H9 (cell line): Measurements from ENCODE around the gene CTRL. TPM values are rescaled to one million over a fixed set of nuclear protein-coding genes. Genes with fewer than 3 reads are reported as not detected.

Experiments used
- DNase-seq: peaks from one replicate; pipeline ENCODE4 v3.0.0-alpha.2; 2017
- H2AFZ ChIP-seq: one replicate; pipeline ENCODE4 v1.6.1; 2013; ENCODE audit warnings: mild to moderate bottlenecking, low read length, control low read depth, moderate library complexity
- H2AK5ac ChIP-seq: 2 replicates; pipeline ENCODE4 v1.6.1; 2013; ENCODE audit warnings: low read length, control low read depth, mixed read lengths; ENCODE audit not compliant: insufficient read length
- H2BK120ac ChIP-seq: one replicate; pipeline ENCODE4 v1.6.1; 2013; ENCODE audit warnings: low read depth, mild to moderate bottlenecking, low read length, control low read depth, inconsistent platforms; ENCODE audit not compliant: poor library complexity, severe bottlenecking
- H2BK12ac ChIP-seq: 2 replicates; pipeline ENCODE4 v1.6.1; 2013; ENCODE audit warnings: low read length, control low read depth, mixed read lengths, low read depth; ENCODE audit not compliant: insufficient read length
- H2BK15ac ChIP-seq: 2 replicates; pipeline ENCODE4 v1.6.1; 2013; ENCODE audit warnings: low read depth, low read length, control low read depth
- H2BK20ac ChIP-seq: one replicate; pipeline ENCODE4 v1.6.1; 2013; ENCODE audit warnings: low read depth, mild to moderate bottlenecking, low read length, control low read depth, inconsistent platforms; ENCODE audit not compliant: poor library complexity, severe bottlenecking
- H2BK5ac ChIP-seq: 2 replicates; pipeline ENCODE4 v1.6.1; 2013; ENCODE audit warnings: low read length, control low read depth, mixed read lengths; ENCODE audit not compliant: insufficient read length
- H3K14ac ChIP-seq: 2 replicates; pipeline ENCODE4 v1.6.1; 2013; ENCODE audit warnings: low read length, control low read depth; ENCODE audit not compliant: insufficient read depth
- H3K18ac ChIP-seq: 2 replicates; pipeline ENCODE4 v1.6.1; 2013; ENCODE audit warnings: low read depth, mild to moderate bottlenecking, mixed read lengths, low read length, control low read depth; ENCODE audit not compliant: insufficient read length
- H3K23ac ChIP-seq: 2 replicates; pipeline ENCODE4 v1.6.1; 2013; ENCODE audit warnings: low read length, control low read depth, mixed read lengths, low read depth; ENCODE audit not compliant: insufficient read length
- H3K23me2 ChIP-seq: 2 replicates; pipeline ENCODE4 v1.6.1; 2013; ENCODE audit warnings: low read depth, mild to moderate bottlenecking, mixed read lengths, low read length, control low read depth; ENCODE audit not compliant: insufficient read length, poor library complexity, severe bottlenecking
- H3K27ac ChIP-seq: 2 replicates; pipeline ENCODE4 v1.5.1; 2013; ENCODE audit warnings: low read length, control low read depth, mixed read lengths, low read depth; ENCODE audit not compliant: insufficient read length
- H3K27me3 ChIP-seq: 2 replicates; pipeline ENCODE4 v1.6.1; 2013; ENCODE audit warnings: low read length, control low read depth, inconsistent platforms; ENCODE audit not compliant: insufficient read depth
- H3K4ac ChIP-seq: 2 replicates; pipeline ENCODE4 v1.6.1; 2013; ENCODE audit warnings: low read depth, mild to moderate bottlenecking, control low read depth, inconsistent platforms, low read length, moderate library complexity
- H3K4me1 ChIP-seq: 2 replicates; pipeline ENCODE4 v1.6.1; 2013; ENCODE audit warnings: low read length, control low read depth, inconsistent platforms; ENCODE audit not compliant: insufficient read depth
- H3K4me2 ChIP-seq: 2 replicates; pipeline ENCODE4 v1.6.1; 2013; ENCODE audit warnings: low read length, control low read depth, mixed read lengths; ENCODE audit not compliant: insufficient read length, insufficient read depth
- H3K56ac ChIP-seq: 2 replicates; pipeline ENCODE4 v1.6.1; 2013; ENCODE audit warnings: low read depth, mild to moderate bottlenecking, mixed read lengths, low read length, control low read depth; ENCODE audit not compliant: insufficient read length
- H3K79me1 ChIP-seq: 2 replicates; pipeline ENCODE4 v1.6.1; 2013; ENCODE audit warnings: low read depth, mild to moderate bottlenecking, moderate library complexity, low read length, control low read depth, inconsistent platforms; ENCODE audit not compliant: insufficient read depth, poor library complexity, severe bottlenecking
- H3K79me2 ChIP-seq: 2 replicates; pipeline ENCODE4 v1.6.1; 2013; ENCODE audit warnings: low read length, control low read depth, inconsistent platforms; ENCODE audit not compliant: insufficient read depth
- H3K9ac ChIP-seq: 2 replicates; pipeline ENCODE4 v1.6.1; 2013; ENCODE audit warnings: low read length, control low read depth, mixed read lengths; ENCODE audit not compliant: insufficient read length; ENCODE audit errors: extremely low read depth
- H3K9me3 ChIP-seq: one replicate; pipeline ENCODE4 v1.6.1; 2013; ENCODE audit warnings: low read depth, low read length, inconsistent platforms; ENCODE audit not compliant: control insufficient read depth
- H3T11ph ChIP-seq: one replicate; pipeline ENCODE4 v1.6.1; 2013; ENCODE audit warnings: mild to moderate bottlenecking, low read length, control low read depth, inconsistent platforms
- H4K20me1 ChIP-seq: one replicate; pipeline ENCODE4 v1.6.1; 2013; ENCODE audit not compliant: control insufficient read depth, insufficient read length, insufficient read depth
- H4K5ac ChIP-seq: 2 replicates; pipeline ENCODE4 v1.6.1; 2013; ENCODE audit warnings: low read depth, mild to moderate bottlenecking, mixed read lengths, low read length, control low read depth; ENCODE audit not compliant: insufficient read length
- H4K8ac ChIP-seq: replicated peaks from 2 replicates; pipeline ENCODE4 v1.6.1; 2013; ENCODE audit warnings: low read length, control low read depth, mixed read lengths, low read depth; ENCODE audit not compliant: insufficient read length
- H4K91ac ChIP-seq: 2 replicates; pipeline ENCODE4 v1.6.1; 2013; ENCODE audit warnings: low read depth, mild to moderate bottlenecking, moderate library complexity, mixed read lengths, low read length, control low read depth; ENCODE audit not compliant: insufficient read length
- H3K27ac Mint-ChIP-seq, 3 experiments: 2 replicates in 2 of 3; 3 replicates in 1 of 3; pipeline ENCODE4 v1.8.0; 2020 to 2021; ENCODE audit warnings: mixed read lengths in 3 of 3, mild to moderate bottlenecking in 1 of 3, moderate library complexity in 1 of 3
- H3K27me3 Mint-ChIP-seq: 2 replicates; pipeline ENCODE4 v1.8.0; 2021; ENCODE audit warnings: low read depth, mild to moderate bottlenecking, moderate library complexity, mixed read lengths
- H3K36me3 Mint-ChIP-seq, 3 experiments: 2 replicates in 2 of 3; 3 replicates in 1 of 3; pipeline ENCODE4 v1.8.0; 2020 to 2021; ENCODE audit warnings: low read depth in 3 of 3, mixed read lengths in 3 of 3; ENCODE audit not compliant: insufficient read depth in 1 of 3
- H3K4me1 Mint-ChIP-seq, 2 experiments: 2 replicates each; pipeline ENCODE4 v1.8.0; 2020; ENCODE audit warnings: mixed read lengths in 2 of 2
- H3K4me3 Mint-ChIP-seq, 2 experiments: 2 replicates in 1 of 2; 3 replicates in 1 of 2; pipeline ENCODE4 v1.8.0; 2020 to 2021; ENCODE audit warnings: mild to moderate bottlenecking in 2 of 2, mixed read lengths in 2 of 2, moderate library complexity in 1 of 2
- H3K9me3 Mint-ChIP-seq, 2 experiments: 2 replicates in 1 of 2; 3 replicates in 1 of 2; pipeline ENCODE4 v1.8.0; 2020; ENCODE audit warnings: mild to moderate bottlenecking in 2 of 2, mixed read lengths in 2 of 2, moderate library complexity in 1 of 2
- CTCF ChIP-seq: fragments of 200-600 bp; sonication (generic); conservative IDR thresholded peaks from 3 replicates; pipeline ENCODE4 v1.8.0; 2021; ENCODE audit warnings: antibody characterized with exemption, mild to moderate bottlenecking
- WGBS: extraction: QIAGEN DNeasy Blood & Tissue Kit; methylation state at CpG from one replicate; pipeline ENCODE4 v1.1.7; 2013; ENCODE audit warnings: missing lambda C conversion rate, low lambda C conversion rate, mixed read lengths; ENCODE audit not compliant: insufficient read length; ENCODE audit errors: extremely low coverage; 5-methylcytosine and 5-hydroxymethylcytosine counted together
- total RNA-seq: library from RNA; stranded (reverse); gene quantifications from 2 replicates; pipeline ENCODE4 v1.2.1, GENCODE V29; 2021

The CTRL gene
- total RNA-seq, 1 experiment from 2014 or later, result 2.7 TPM

- no peaks in the 10 kb centered on the region for H3K27me3 ChIP-seq
- no peaks in the 10 kb centered on the region for H3K23me2 ChIP-seq
- no CpG with 5 or more reads among the region's 11 CpGs for WGBS
- no peak overlapping the region for H2BK15ac ChIP-seq
- no peaks in the 10 kb centered on the region for H3K9me3 Mint-ChIP-seq
- peaks cover 14 to 73% (median 38%) of the 10 kb centered on the region in 3 experiments for H3K36me3 Mint-ChIP-seq
- no peak overlapping the region for H3K4me3 Mint-ChIP-seq
- H3K56ac ChIP-seq, result no peak overlapping the region
- H3K18ac ChIP-seq, result no peak overlapping the region
- H2BK12ac ChIP-seq, result no peak overlapping the region
- H3K9ac ChIP-seq, result no peak overlapping the region
- no peaks in the 10 kb centered on the region for H3K9me3 ChIP-seq
- no peak overlapping the region for H3K4ac ChIP-seq
- H3K27ac Mint-ChIP-seq, result peak overlapping the region in 1 of 3 experiments; percentile 21; a peak in 2 of 7 replicates
- H2BK120ac ChIP-seq, result no peak overlapping the region
- H2BK5ac ChIP-seq, result no peak overlapping the region
- no peak overlapping the region for H2AK5ac ChIP-seq
- H3K79me1 ChIP-seq, result peaks cover 4% of the 10 kb centered on the region
- no peak overlapping the region for H3T11ph ChIP-seq
- H3K79me2 ChIP-seq, result no peaks in the 10 kb centered on the region; the same call in 1 of the 2 replicates
- H3K23ac ChIP-seq, result no peak overlapping the region
- H4K20me1 ChIP-seq, result peaks cover 3% of the 10 kb centered on the region
- H4K91ac ChIP-seq, result no peak overlapping the region
- no peak overlapping the region for H2AFZ ChIP-seq
- TF ChIP-seq CTCF, result no peak
- no peak overlapping the region for H3K4me2 ChIP-seq
- H4K8ac ChIP-seq, result no peak overlapping the region
- no peaks in the 10 kb centered on the region for H3K27me3 Mint-ChIP-seq
- H3K4me1 Mint-ChIP-seq, result peaks cover 4 to 6% of the 10 kb centered on the region in 2 experiments
- no peak overlapping the region for H2BK20ac ChIP-seq
- H3K4me1 ChIP-seq, result no peaks in the 10 kb centered on the region
- no peak overlapping the region for H3K14ac ChIP-seq
- H3K27ac ChIP-seq, result no peak overlapping the region
- DNase-seq, result no peak
- H4K5ac ChIP-seq, result no peak overlapping the region
Observed at GRCh38 chr16:67959536-67960329, 28.1 kb upstream of the CTRL start.
